Heart left ventricle (tissue), 13 donors: ENCODE results near the gene S100A7A.

ENCODE experiments used
- POLR2A ChIP-seq, 2 donors: fragments of 450-650 bp; IDR thresholded peaks; one replicate each; pipeline ENCODE4 v1.6.1; 2017; ENCODE audit warnings: antibody characterized with exemption in 2 of 2, mild to moderate bottlenecking in 2 of 2, moderate library complexity in 2 of 2
- TF ChIP-seq, protein P1 (sequence below), 12 donors: fragments of 200-600 bp; sonication (generic) in 4 of 12; IDR thresholded peaks; one replicate each; pipeline versions ENCODE4 v1.5.0 to v1.8.0; 2018 to 2022; ENCODE audit warnings: antibody characterized with exemption in 12 of 12, mild to moderate bottlenecking in 5 of 12
- donor health status: ischemic (EF 13 %, LVEDD 7.1; RV severe dilation, severe dysfunction).
- donor health status: DM: no; HTN: yes; CAD: no.
- donor health status: DM: no; HTN: no; CAD: no.
- donor health status: ischemic (EF 25% LVEDD 6.9; RV normal size, moderate dysfunction).
- donor health status: ischemic (EF 25% LVEDD 5.7; RV mildly dilated, moderate dysfunction).
- donor health status: ischemic (EF 35%, LVEDD 5.7; RV mildly dilated, moderate dysfunction).
- donor health status: nonischemic (EF 11% LVEDD 7.7; RV severe dilation, severe dysfunction).
- donor health status: DM: yes; HTN: yes; CAD: no.
- donor health status: PGD.
- donor health status: ischemic (EF 29% LVEDD 5.4; RV normal size, mild dysfunction).
- donor health status: nonischemic (EF 23%, LVEDD 6.1; RV moderate dilation, normal function).

DNA sequence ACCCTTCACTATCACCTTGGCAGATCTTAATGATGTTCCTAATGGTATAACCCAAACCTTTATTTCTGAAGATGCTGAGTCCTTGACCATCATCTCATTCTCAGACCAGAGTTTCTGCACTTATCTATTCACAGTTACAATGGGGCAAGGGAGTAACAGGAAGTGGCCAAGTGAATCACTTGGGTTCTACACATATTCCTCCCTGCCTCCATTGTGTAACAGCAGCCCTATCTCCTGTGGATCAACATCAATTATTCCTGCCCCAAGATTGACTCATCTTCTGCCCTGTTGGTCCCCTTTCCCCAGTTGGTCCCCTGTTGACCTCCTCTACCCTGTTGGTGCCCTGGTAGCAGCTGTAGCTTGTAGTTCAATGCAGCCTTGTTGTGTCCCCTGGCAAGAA lies 54.4 kb downstream of the S100A7A start:
- TF ChIP-seq, protein P1, sequence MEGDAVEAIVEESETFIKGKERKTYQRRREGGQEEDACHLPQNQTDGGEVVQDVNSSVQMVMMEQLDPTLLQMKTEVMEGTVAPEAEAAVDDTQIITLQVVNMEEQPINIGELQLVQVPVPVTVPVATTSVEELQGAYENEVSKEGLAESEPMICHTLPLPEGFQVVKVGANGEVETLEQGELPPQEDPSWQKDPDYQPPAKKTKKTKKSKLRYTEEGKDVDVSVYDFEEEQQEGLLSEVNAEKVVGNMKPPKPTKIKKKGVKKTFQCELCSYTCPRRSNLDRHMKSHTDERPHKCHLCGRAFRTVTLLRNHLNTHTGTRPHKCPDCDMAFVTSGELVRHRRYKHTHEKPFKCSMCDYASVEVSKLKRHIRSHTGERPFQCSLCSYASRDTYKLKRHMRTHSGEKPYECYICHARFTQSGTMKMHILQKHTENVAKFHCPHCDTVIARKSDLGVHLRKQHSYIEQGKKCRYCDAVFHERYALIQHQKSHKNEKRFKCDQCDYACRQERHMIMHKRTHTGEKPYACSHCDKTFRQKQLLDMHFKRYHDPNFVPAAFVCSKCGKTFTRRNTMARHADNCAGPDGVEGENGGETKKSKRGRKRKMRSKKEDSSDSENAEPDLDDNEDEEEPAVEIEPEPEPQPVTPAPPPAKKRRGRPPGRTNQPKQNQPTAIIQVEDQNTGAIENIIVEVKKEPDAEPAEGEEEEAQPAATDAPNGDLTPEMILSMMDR (IDR thresholded peaks at IDR 0.05), result no peak
- no peak for TF ChIP-seq POLR2A (IDR thresholded peaks at IDR 0.05)
